OCI-LY7 (cell line): ENCODE measurements around the gene YTHDF1. TPM values are rescaled to one million over a fixed set of nuclear protein-coding genes. Genes with fewer than 3 reads are reported as not detected.

Experiments used
- BruUV-seq: library from RNA; stranded (reverse); fragments of 400-500 nt; replicated peaks from 2 replicates; lab custom pipeline; 2021; lab: Mats Ljungman, UMichigan
- CTCF ChIA-PET: fragments of 300-600 bp; sonication (Branson Sonifier 250); formaldehyde crosslinking; loops from one replicate; lab custom pipeline; 2022; ENCODE audit warnings: antibody characterized with exemption; ENCODE audit not compliant: unreplicated experiment; lab: Charles Lee
- POLR2A ChIA-PET: fragments of 300-600 bp; sonication (Branson Sonifier 250); formaldehyde crosslinking; loops from one replicate; lab custom pipeline; 2022; ENCODE audit warnings: antibody characterized with exemption; lab: Charles Lee
- DNase-seq: peaks from one replicate; pipeline ENCODE4 v3.0.0-alpha.2; 2015; ENCODE audit warnings: low spot score
- H2AFZ ChIP-seq: fragments of 200-600 bp; sonication (generic), shearing (Covaris generic); 2 replicates; pipeline ENCODE4 v1.6.1; 2014; ENCODE audit warnings: mild to moderate bottlenecking, antibody characterized with exemption, low read length, moderate library complexity
- H3K27ac ChIP-seq: fragments of 200-600 bp; sonication (generic); 2 replicates; pipeline ENCODE4 v1.5.1; 2014; ENCODE audit warnings: mixed run types, low read depth, mild to moderate bottlenecking, moderate library complexity, low read length, inconsistent platforms; ENCODE audit not compliant: poor library complexity, severe bottlenecking
- H3K36me3 ChIP-seq: fragments of 200-600 bp; sonication (generic); 2 replicates; pipeline ENCODE4 v1.6.1; 2014; ENCODE audit warnings: mild to moderate bottlenecking, antibody characterized with exemption, low read length, moderate library complexity, mixed read lengths; ENCODE audit not compliant: insufficient read depth
- H3K4me1 ChIP-seq: fragments of 200-600 bp; sonication (generic); 2 replicates; pipeline ENCODE4 v1.5.1; 2014; ENCODE audit warnings: mild to moderate bottlenecking, low read length; ENCODE audit not compliant: insufficient read depth, poor library complexity, severe bottlenecking
- H3K4me2 ChIP-seq: fragments of 200-600 bp; sonication (generic); 2 replicates; pipeline ENCODE4 v1.6.1; 2014; ENCODE audit warnings: mild to moderate bottlenecking, low read length
- H3K4me3 ChIP-seq: fragments of 200-600 bp; sonication (generic); 2 replicates; pipeline ENCODE4 v1.5.1; 2014; ENCODE audit warnings: mild to moderate bottlenecking, low read depth, low read length; ENCODE audit not compliant: poor library complexity, severe bottlenecking
- H3K79me2 ChIP-seq: fragments of 200-600 bp; sonication (generic); 2 replicates; pipeline ENCODE4 v1.6.1; 2016; ENCODE audit warnings: low read depth, mild to moderate bottlenecking, low read length, moderate library complexity, mixed read lengths; ENCODE audit not compliant: insufficient read depth
- H3K9me2 ChIP-seq: fragments of 200-600 bp; sonication (generic); 2 replicates; pipeline ENCODE4 v1.6.1; 2016; ENCODE audit warnings: mild to moderate bottlenecking, low read length, mixed read lengths; ENCODE audit not compliant: insufficient read depth
- H3K9me3 ChIP-seq: fragments of 200-600 bp; sonication (generic); 2 replicates; pipeline ENCODE4 v1.6.1; 2014; ENCODE audit warnings: mild to moderate bottlenecking, mixed run types, low read length, mixed read lengths
- H4K20me1 ChIP-seq: fragments of 200-600 bp; sonication (generic); 2 replicates; pipeline ENCODE4 v1.6.1; 2014; ENCODE audit warnings: mild to moderate bottlenecking, antibody characterized with exemption, low read length, moderate library complexity, mixed read lengths; ENCODE audit not compliant: insufficient read depth
- CTCF ChIP-seq: fragments of 200-600 bp; sonication (generic); conservative IDR thresholded peaks from 2 replicates; pipeline ENCODE4 v1.5.1; 2014; ENCODE audit warnings: mild to moderate bottlenecking, antibody characterized with exemption, low read length, moderate library complexity, mixed read lengths
- EZH2phosphoT487 ChIP-seq: fragments of 200-600 bp; sonication (generic); IDR thresholded peaks from 2 replicates; pipeline ENCODE4 v1.6.1; 2018; ENCODE audit warnings: low read depth, borderline replicate concordance, mild to moderate bottlenecking, mixed run types, antibody characterized with exemption, low read length, moderate library complexity, mixed read lengths
- intact Hi-C: fragments of 100-400 bp; cut with micrococcal nuclease; formaldehyde crosslinking; loops from one replicate; pipeline ENCODE4 v1.10.0; 2022; ENCODE audit not compliant: unreplicated experiment
- total RNA-seq, 2 experiments: library from RNA; depleted of rRNA in 1 of 2; stranded (reverse); fragments of >200 nt in 1 of 2; shearing (Covaris generic) in 1 of 2; gene quantifications; 2 replicates each; pipeline ENCODE4 v1.2.3, GENCODE V29; 2014 to 2022

The YTHDF1 gene
- total RNA-seq, 2 experiments from 2014 or later = 31.3 to 42.7 TPM

GRCh38 chr20:63232235-63233060 is 16.5 kb upstream of the YTHDF1 start:
- TF ChIP-seq CTCF = no peak
- no peak for TF ChIP-seq EZH2phosphoT487
- no TSS peak for BruUV-seq
- no peak overlapping the region for H3K27ac ChIP-seq
- no peaks in the 10 kb centered on the region for H4K20me1 ChIP-seq
- intact Hi-C loops = no loop called here
- no peak overlapping the region for H3K4me2 ChIP-seq
- no peak overlapping the region for H2AFZ ChIP-seq
- H3K79me2 ChIP-seq = no peaks in the 10 kb centered on the region
- ChIA-PET POLR2A (interaction anchor here (0.6 kb wide), 1 partner anchor 9 kb away, joined by 3 read pairs; no protein-coding TSS in a partner anchor), CTCF (no interaction called here)
- H3K9me3 ChIP-seq = no peaks in the 10 kb centered on the region
- no peaks in the 10 kb centered on the region for H3K9me2 ChIP-seq
- no peak overlapping the region for H3K4me3 ChIP-seq
- DNase-seq = no peak
- no peaks in the 10 kb centered on the region for H3K36me3 ChIP-seq
- H3K4me1 ChIP-seq = no peaks in the 10 kb centered on the region

- H3K9me2 ChIP-seq = no peaks in the 10 kb centered on the region
- no peak overlapping the region for H3K4me3 ChIP-seq
- H2AFZ ChIP-seq = no peak overlapping the region
- no peak overlapping the region for H3K27ac ChIP-seq
- ChIA-PET CTCF (no interaction called here), POLR2A (no interaction called here)
- no peaks in the 10 kb centered on the region for H3K9me3 ChIP-seq
- H3K79me2 ChIP-seq = no peaks in the 10 kb centered on the region
- intact Hi-C loops = no loop called here
- H3K4me2 ChIP-seq = no peak overlapping the region
- H3K36me3 ChIP-seq = no peaks in the 10 kb centered on the region
- no TSS peak for BruUV-seq
- no peak for DNase-seq
- H4K20me1 ChIP-seq = no peaks in the 10 kb centered on the region
- no peaks in the 10 kb centered on the region for H3K4me1 ChIP-seq
- no peak for TF ChIP-seq EZH2phosphoT487
These were observed 14.9 kb upstream of the YTHDF1 start for GRCh38 chr20:63230800-63231268.

- POLR2A ChIA-PET = no interaction called here
- BruUV-seq = no TSS peak
- TF ChIP-seq CTCF = no peak
- TF ChIP-seq EZH2phosphoT487 = no peak
- H3K4me1 ChIP-seq = no peaks in the 10 kb centered on the region
- H4K20me1 ChIP-seq = no peaks in the 10 kb centered on the region
- no peak overlapping the region for H3K4me2 ChIP-seq
- no peak for DNase-seq
- no peak overlapping the region for H3K4me3 ChIP-seq
- H3K9me2 ChIP-seq = no peaks in the 10 kb centered on the region
- no peaks in the 10 kb centered on the region for H3K9me3 ChIP-seq
- intact Hi-C loops = no loop called here
- CTCF ChIA-PET = no interaction called here
- H2AFZ ChIP-seq = no peak overlapping the region
- no peak overlapping the region for H3K27ac ChIP-seq
- H3K36me3 ChIP-seq = no peaks in the 10 kb centered on the region
- H3K79me2 ChIP-seq = no peaks in the 10 kb centered on the region
These were observed 12.9 kb upstream of the YTHDF1 start for GRCh38 chr20:63228806-63229205.
